Measurements from ENCODE around the gene PRRT2. TPM values are rescaled to one million over a fixed set of nuclear protein-coding genes. Genes with fewer than 3 reads are reported as not detected.

Gene PRRT2
- total RNA-seq, 1 donor from 2014 or later = under 0.01 TPM

DNA sequence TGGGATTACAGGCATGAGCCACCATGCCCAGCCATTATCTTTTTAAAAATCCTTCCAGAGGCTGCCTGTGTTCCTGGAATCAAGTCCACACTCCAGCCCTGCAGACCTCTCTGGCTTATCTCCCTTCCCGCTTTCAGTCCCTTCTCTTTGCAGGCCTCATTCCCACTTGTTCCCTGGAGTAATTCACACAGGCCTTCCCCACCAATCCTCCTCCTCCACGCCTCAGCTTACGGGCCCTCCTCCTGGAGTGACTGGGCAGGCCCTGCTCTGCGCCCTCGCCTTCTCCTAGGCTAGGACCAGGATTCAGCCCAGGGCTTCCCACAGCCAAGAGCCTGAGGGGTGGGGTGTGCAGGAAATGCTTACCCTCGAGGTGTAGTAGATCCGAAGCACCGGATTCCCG, 48.2 kb downstream of the PRRT2 start:
- DNase-seq (ENCODE audit: low read depth in 2 of 2) = no peak

DNA sequence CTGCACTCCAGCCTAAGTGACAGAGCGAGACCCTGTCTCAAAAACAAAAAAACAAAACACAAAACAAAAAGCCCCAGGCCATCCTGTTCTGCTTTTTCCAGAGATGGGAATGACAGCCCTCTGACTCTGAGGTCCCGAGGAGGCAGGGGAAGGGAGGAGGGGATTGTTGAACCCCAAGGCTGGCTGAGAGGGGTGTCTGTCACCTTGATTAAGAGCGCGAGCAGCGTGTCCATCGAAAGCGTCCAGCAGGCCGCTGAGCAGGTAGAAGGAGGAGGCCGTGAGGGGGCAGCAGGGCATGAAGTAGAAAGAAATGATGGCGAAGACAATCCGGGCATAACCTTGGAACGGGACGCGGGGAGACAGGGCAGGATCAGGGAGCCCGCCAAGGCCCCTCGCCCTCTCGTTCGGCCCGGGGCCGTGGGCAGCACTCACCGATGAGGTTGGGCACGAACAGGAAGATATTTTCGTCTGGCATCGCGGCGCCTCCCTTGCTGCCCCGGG, 50.4 kb downstream of the PRRT2 start:
- DNase-seq (ENCODE audit: low read depth in 2 of 2) = peak; percentile 21 to 52

DNA sequence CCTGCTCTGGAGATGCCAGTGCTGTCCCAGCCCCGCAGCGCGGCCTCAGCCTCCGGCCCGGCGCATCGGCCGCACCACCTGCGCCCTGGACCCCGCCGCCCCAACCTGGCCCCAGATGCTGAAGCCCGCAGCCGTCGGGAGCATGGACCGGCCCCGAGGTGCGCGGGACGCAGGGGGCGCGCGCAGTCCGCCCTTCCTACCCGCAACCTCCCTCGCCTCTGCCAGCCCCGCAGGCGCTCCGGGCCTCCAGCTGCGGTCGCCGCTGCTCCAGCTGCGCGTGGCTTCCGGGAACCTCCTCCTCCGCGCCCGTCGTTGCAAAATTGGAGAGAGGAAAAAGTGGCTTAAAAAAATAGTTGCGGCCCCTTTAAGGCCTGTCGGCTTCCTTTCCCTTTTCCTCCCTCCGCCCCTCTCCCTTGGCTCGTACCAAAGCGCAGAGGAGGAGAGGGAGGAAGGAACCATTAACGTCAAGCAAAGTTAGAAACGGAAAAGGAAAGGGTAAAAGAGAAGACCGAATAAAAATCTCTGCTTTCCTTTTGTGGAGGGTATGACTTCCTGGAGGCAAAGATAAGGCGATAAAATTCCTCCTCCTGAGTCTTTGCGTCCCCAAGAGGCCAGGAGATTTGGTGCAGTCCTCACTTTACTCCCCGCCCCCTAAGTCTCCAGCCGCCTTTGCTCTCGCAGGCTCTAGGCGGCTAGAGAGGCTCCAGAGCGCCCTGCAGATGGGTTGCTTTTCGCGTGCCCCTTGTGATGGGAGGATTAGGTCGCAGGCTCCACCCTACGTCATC, 51.1 kb downstream of the PRRT2 start, which contains the start of gene CDIPT:
CDIPT (minus strand) TSS at position 343 of the 785 bp plus-strand sequence. CDS start 369 bp downstream, outside the sequence.
- peak; percentile 98 for DNase-seq (ENCODE audit: low read depth in 2 of 2)

DNA sequence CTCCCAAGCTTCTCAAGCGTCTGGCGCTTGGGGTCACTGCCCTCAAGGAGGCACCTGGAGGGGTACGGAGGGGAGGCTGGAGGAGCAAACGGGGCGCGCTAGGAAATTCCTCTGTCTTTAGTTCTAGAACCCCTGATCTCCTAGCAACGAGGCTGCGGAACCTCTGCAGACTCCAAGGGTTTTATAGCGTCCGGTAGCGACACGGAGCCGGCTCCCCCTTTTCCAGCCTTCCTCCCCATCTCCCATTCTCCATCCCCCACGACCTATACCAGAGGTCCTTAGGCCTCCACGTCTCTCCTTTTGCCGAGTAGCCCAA, 51.6 kb downstream of the PRRT2 start:
- DNase-seq (ENCODE audit: low read depth in 2 of 2) = no peak

DNA sequence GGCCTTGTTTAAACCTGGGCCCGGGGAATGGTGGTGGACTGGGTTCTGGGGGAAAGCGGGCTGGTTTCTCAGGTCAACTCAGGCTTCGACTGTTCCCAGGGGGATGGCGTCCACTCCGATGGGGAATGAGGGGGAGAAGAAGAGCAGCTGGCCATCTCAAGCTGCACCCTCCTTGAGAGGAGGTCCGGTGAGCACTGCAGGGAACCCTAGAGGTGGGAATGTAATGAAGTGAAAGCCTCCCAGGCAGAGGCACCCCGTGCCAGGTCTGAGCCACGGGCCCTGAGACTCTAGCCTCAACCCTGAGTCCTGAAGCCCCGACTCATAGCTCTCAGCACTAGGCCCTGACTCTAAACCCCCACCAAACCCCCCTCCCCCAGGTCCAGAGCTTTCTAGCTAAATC, 52.2 kb downstream of the PRRT2 start:
- DNase-seq (ENCODE audit: low read depth in 2 of 2) = no peak

Other genes starting within 250 kb of the PRRT2 start
- not detected in 2 replicates for gene SPN, start 148.9 kb upstream of the PRRT2 start, total RNA-seq
- gene QPRT, start 133.0 kb upstream of the PRRT2 start, total RNA-seq = under 0.01 and 0.20 TPM in 2 replicates
- not detected in 2 replicates for gene C16orf54, start 66.2 kb upstream of the PRRT2 start, total RNA-seq
- not detected in 2 replicates for gene ZG16, start 33.9 kb upstream of the PRRT2 start, total RNA-seq
- 13.5 and 30.5 TPM in 2 replicates for gene KIF22, start 21.4 kb upstream of the PRRT2 start, total RNA-seq
- 109 and 125 TPM in 2 replicates for gene MAZ, start 5.7 kb upstream of the PRRT2 start, total RNA-seq
- 11.1 and 16.3 TPM in 2 replicates for gene PAGR1, start 4.0 kb downstream of the PRRT2 start, total RNA-seq
- gene MVP, start 8.3 kb downstream of the PRRT2 start, total RNA-seq = 122 and 182 TPM in 2 replicates
- gene CDIPT, start 51.0 kb downstream of the PRRT2 start, total RNA-seq = 50.1 and 86.3 TPM in 2 replicates
- 0.44 and 0.99 TPM in 2 replicates for gene SEZ6L2, start 87.4 kb downstream of the PRRT2 start, total RNA-seq
- gene ASPHD1, start 88.3 kb downstream of the PRRT2 start, total RNA-seq = 0.20 and 0.22 TPM in 2 replicates
- gene KCTD13, start 114.0 kb downstream of the PRRT2 start, total RNA-seq = 1.7 and 3.6 TPM in 2 replicates
- 61.2 and 72.2 TPM in 2 replicates for gene TMEM219, start 149.9 kb downstream of the PRRT2 start, total RNA-seq
- 61.2 and 86.1 TPM in 2 replicates for gene TAOK2, start 161.7 kb downstream of the PRRT2 start, total RNA-seq
- gene HIRIP3, start 183.4 kb downstream of the PRRT2 start, total RNA-seq = 3.6 and 4.1 TPM in 2 replicates
- 14.4 and 15.7 TPM in 2 replicates for gene INO80E, start 184.0 kb downstream of the PRRT2 start, total RNA-seq
- under 0.01 and 0.20 TPM in 2 replicates for gene DOC2A, start 198.8 kb downstream of the PRRT2 start, total RNA-seq
- gene C16orf92, start 211.0 kb downstream of the PRRT2 start, total RNA-seq = not detected in 2 replicates
- gene TLCD3B, start 219.1 kb downstream of the PRRT2 start, total RNA-seq = not detected in 2 replicates

Measured in lung microvascular endothelial cell (primary cell).